Measurements from ENCODE around the gene MAL.

The MAL gene

DNA sequence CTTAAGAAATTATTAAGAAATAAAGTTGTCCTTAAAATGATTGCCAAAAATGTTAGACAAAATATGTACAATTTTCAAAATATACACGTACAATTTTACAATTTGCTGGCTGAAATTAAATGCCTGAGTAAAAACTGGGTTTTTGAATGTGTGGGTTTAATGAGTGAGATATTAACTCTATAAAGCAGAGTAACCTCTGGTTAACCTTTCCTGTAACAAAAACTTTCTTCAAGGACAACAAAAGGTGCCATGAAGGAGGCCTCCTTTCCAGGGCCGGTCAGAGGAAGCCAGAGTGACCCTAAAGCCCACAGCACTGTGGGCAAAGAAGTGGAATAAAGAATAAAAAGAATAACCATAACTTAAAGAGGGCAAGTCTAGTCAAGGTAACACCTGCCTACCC lies 16.5 kb upstream of the MAL start:
- DNase-seq (ENCODE audit: low read depth in 2 of 2) = no peak
- H3K4me3 ChIP-seq (replicated peaks in 1 of 2; ENCODE audit: low read depth in 2 of 2, low read length in 2 of 2) = no peak overlapping the region
- TF ChIP-seq, protein P1, sequence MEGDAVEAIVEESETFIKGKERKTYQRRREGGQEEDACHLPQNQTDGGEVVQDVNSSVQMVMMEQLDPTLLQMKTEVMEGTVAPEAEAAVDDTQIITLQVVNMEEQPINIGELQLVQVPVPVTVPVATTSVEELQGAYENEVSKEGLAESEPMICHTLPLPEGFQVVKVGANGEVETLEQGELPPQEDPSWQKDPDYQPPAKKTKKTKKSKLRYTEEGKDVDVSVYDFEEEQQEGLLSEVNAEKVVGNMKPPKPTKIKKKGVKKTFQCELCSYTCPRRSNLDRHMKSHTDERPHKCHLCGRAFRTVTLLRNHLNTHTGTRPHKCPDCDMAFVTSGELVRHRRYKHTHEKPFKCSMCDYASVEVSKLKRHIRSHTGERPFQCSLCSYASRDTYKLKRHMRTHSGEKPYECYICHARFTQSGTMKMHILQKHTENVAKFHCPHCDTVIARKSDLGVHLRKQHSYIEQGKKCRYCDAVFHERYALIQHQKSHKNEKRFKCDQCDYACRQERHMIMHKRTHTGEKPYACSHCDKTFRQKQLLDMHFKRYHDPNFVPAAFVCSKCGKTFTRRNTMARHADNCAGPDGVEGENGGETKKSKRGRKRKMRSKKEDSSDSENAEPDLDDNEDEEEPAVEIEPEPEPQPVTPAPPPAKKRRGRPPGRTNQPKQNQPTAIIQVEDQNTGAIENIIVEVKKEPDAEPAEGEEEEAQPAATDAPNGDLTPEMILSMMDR (IDR thresholded peaks at IDR 0.05; ENCODE audit: low read depth, low read length) = no peak

DNA sequence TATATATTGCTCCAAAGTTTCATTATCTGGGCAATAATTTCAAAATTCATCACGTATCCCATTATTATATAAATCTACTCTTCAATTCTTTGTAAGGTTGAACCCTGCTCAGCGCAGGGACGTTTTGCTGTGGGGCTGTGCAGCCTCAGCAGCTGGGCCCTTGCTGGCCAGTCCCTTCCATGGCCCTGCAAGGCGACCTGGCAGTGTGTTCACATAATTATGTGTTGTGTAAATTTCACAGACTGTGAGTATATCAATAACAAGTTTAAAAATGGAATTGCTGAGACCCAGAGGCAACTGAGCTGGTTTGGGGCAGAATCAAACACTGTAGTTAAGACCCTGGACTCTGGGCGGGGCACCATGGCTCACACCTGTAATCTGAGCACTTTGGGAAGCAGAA lies 16.1 kb upstream of the MAL start:
- DNase-seq (ENCODE audit: low read depth in 2 of 2) = no peak
- TF ChIP-seq, protein P1 (IDR thresholded peaks at IDR 0.05; ENCODE audit: low read depth, low read length) = no peak
- H3K4me3 ChIP-seq (replicated peaks in 1 of 2; ENCODE audit: low read depth in 2 of 2, low read length in 2 of 2) = no peak overlapping the region

DNA sequence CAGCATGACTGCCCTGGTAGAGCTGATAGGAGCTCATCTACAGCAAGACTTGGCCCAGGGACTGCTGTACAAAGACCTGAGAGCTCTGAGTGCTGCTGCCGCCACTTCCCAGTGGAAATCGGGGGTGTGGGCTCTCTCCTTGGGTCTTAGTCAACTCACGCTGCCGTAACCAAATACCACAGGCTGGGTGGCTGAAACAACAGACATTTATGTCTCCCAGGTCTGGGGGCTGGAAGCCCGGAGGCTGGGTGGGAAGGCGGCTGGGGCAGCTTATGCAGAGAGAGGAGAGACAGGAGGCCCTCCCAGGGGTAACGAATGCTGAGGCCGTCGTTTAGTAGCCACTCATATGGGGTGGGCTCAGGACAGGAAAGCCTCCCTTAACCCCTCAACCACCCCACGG lies 15.4 kb upstream of the MAL start:
- no peak overlapping the region for H3K4me3 ChIP-seq (replicated peaks in 1 of 2; ENCODE audit: low read depth in 2 of 2, low read length in 2 of 2)
- DNase-seq (ENCODE audit: low read depth in 2 of 2) = no peak
- TF ChIP-seq, protein P1 (IDR thresholded peaks at IDR 0.05; ENCODE audit: low read depth, low read length) = no peak

DNA sequence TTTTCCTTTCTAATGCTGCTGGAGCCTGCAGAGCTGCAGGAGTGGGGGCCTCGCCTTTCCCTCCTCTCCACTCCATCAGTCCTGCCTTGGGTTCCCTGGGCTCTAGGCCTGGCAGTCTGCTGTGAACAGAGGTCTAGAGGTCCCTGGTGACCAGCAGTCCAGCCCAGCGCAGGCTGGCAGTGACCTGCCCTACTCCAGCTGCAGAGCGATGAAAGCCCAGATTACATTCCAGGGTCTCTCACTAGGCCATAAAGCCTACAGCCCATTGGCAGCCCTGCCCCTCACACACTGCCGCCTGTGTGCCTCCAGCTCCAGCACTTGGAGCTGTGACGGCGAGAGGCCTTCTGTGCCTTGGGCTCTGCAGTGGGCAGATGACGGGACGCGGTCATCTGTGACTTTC lies 14.8 kb upstream of the MAL start:
- no peak overlapping the region for H3K4me3 ChIP-seq (replicated peaks in 1 of 2; ENCODE audit: low read depth in 2 of 2, low read length in 2 of 2)
- DNase-seq (ENCODE audit: low read depth in 2 of 2) = no peak
- TF ChIP-seq, protein P1 (IDR thresholded peaks at IDR 0.05; ENCODE audit: low read depth, low read length) = no peak

DNA sequence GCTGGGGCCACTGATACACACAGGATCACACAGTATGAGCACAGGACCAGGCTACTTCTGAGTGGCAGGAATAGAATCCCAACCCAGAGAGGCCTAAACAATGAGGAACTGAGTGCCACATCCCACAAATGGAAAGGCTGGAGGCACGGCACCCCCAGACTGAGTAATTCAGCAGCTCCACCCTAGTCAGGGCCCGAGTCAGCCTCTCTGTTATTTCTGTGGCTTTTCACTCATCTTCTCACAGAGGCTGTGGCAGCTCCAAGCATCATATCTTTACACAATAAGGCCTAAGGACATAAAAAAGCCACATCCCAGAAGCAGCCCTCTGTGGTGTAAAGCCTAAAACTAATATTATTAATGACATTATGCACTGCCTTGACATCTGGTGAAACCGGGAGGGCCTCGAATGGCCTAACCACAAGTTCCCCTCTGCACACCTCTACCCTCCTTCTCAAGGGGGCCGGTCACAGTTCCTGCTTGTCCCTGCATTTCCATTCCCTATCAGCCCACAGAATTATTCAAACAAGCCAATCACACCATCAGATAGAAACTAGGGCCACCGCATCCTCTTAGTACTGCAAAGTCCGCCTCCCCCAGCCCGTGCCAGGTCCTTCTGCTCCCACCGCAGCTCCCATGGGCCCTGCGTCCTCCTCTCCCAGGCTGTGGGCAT lies 12.5 kb upstream of the MAL start:
- TF ChIP-seq, protein P1 (IDR thresholded peaks at IDR 0.05; ENCODE audit: low read depth, low read length) = no peak
- no peak overlapping the region for H3K4me3 ChIP-seq (replicated peaks in 1 of 2; ENCODE audit: low read depth in 2 of 2, low read length in 2 of 2)
- no peak for DNase-seq (ENCODE audit: low read depth in 2 of 2)

DNA sequence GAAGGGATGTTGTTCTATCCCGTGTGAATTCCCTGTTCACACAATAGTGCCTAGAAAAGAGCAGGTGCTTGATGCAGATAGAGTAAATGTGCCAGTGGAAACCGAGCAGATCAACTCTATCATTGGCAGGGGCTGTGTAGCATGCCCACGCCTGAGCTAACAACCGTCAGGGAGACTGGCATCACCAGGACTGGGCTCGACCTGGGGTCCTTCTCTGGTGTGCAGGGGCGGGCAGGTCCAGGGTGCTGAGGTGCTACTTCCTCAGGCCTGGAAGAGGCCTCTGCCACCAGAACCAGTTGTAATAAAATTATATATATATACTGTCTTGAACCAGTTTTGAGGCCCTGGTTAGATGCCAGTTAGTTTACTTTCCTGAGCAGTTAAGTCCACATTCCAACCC lies 11.8 kb upstream of the MAL start:
- no peak overlapping the region for H3K4me3 ChIP-seq (replicated peaks in 1 of 2; ENCODE audit: low read depth in 2 of 2, low read length in 2 of 2)
- TF ChIP-seq, protein P1 (IDR thresholded peaks at IDR 0.05; ENCODE audit: low read depth, low read length) = no peak
- no peak for DNase-seq (ENCODE audit: low read depth in 2 of 2)
